GM21529 (cell line): ENCODE measurements around the gene SERPINH1.

Source experiments
- ATAC-seq: cut with Tn5 transposase; IDR thresholded peaks from one replicate; pipeline ENCODE4 v1.9.1; 2021; ENCODE audit not compliant: unreplicated experiment

Gene SERPINH1

GRCh38 chr11:75532200-75533048, 29.6 kb upstream of the SERPINH1 start:
- no peak for ATAC-seq

- no peak for ATAC-seq
Measured at GRCh38 chr11:75533896-75534258, 28.2 kb upstream of the SERPINH1 start.

GRCh38 chr11:75534259-75535069, 27.6 kb upstream of the SERPINH1 start:
- ATAC-seq, result no peak

GRCh38 chr11:75535071-75535470, 27.0 kb upstream of the SERPINH1 start:
- no peak for ATAC-seq

GRCh38 chr11:75536786-75537641, 25.0 kb upstream of the SERPINH1 start:
- ATAC-seq, result peak; percentile 91

GRCh38 chr11:75537740-75538139, 24.3 kb upstream of the SERPINH1 start:
- ATAC-seq, result no peak

- ATAC-seq, result no peak
Measured at GRCh38 chr11:75538150-75538942, 23.7 kb upstream of the SERPINH1 start.

- no peak for ATAC-seq
Measured at GRCh38 chr11:75539459-75540334, 22.4 kb upstream of the SERPINH1 start.

GRCh38 chr11:75541193-75542087, 20.6 kb upstream of the SERPINH1 start:
- no peak for ATAC-seq

GRCh38 chr11:75542088-75542438, 20.0 kb upstream of the SERPINH1 start:
- no peak for ATAC-seq

- ATAC-seq, result no peak
Measured at GRCh38 chr11:75543806-75544205, 18.2 kb upstream of the SERPINH1 start.

- no peak for ATAC-seq
Measured at GRCh38 chr11:75547177-75547576, 14.9 kb upstream of the SERPINH1 start.

- no peak for ATAC-seq
Measured at GRCh38 chr11:75547617-75548058, 14.4 kb upstream of the SERPINH1 start.

GRCh38 chr11:75548595-75549272, 13.3 kb upstream of the SERPINH1 start:
- no peak for ATAC-seq

GRCh38 chr11:75549370-75549958, 12.6 kb upstream of the SERPINH1 start:
- no peak for ATAC-seq

- ATAC-seq, result no peak
Measured at GRCh38 chr11:75553182-75553581, 8.9 kb upstream of the SERPINH1 start.

GRCh38 chr11:75553889-75554257, 8.2 kb upstream of the SERPINH1 start:
- no peak for ATAC-seq
